Mesothelial cell of epicardium (in vitro differentiated cells): ENCODE results near the gene CDV3. TPM values are rescaled to one million over a fixed set of nuclear protein-coding genes. Genes with fewer than 3 reads are reported as not detected.

ENCODE experiments used
- DNase-seq, 2 experiments: peaks; one replicate each; pipeline ENCODE4 v3.0.0; 2021; ENCODE audit warnings: low spot score in 2 of 2; ENCODE audit not compliant: unreplicated experiment in 2 of 2
- H3K27ac Mint-ChIP-seq: 2 replicates; pipeline ENCODE4 v1.8.0; 2021; ENCODE audit warnings: mixed read lengths
- H3K27me3 Mint-ChIP-seq: 2 replicates; pipeline ENCODE4 v1.8.0; 2021; ENCODE audit warnings: low read depth, mixed read lengths
- H3K36me3 Mint-ChIP-seq: 2 replicates; pipeline ENCODE4 v1.8.0; 2021; ENCODE audit warnings: mixed read lengths
- H3K4me1 Mint-ChIP-seq: 2 replicates; pipeline ENCODE4 v1.8.0; 2021; ENCODE audit warnings: mixed read lengths
- H3K4me3 Mint-ChIP-seq: 2 replicates; pipeline ENCODE4 v1.8.0; 2021; ENCODE audit warnings: mild to moderate bottlenecking, moderate library complexity, mixed read lengths
- H3K9me3 Mint-ChIP-seq: 2 replicates; pipeline ENCODE4 v1.8.0; 2021; ENCODE audit warnings: mixed read lengths
- total RNA-seq: library from RNA; stranded (reverse); gene quantifications from 3 replicates; pipeline ENCODE4 v1.2.1, GENCODE V29; 2021
- TF ChIP-seq, protein P1 (sequence below): fragments of 200-600 bp; sonication (generic); IDR thresholded peaks from one replicate; pipeline ENCODE4 v1.5.0; 2021; ENCODE audit warnings: antibody characterized with exemption; ENCODE audit not compliant: unreplicated experiment

CDV3 gene
- total RNA-seq, 1 donor from 2014 or later: 127 TPM

DNA sequence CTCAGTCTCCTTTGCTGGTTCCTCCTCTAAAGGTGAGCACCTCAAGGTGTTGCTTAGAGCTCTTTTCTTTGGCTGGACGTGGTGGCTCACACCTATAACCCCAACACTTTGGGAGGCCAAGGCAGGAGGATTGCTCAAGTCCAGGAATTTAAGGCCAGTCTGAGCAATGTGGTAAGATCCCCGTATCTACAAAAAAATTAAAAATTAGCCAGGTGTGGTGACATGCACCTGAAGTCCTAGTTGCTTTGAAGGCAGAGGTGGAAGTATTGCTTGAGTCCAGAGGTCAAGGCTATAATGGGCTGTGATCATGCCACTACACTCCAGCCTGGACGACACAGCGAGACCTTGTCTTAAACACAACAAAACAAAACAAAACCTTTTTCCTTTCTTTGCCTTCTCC is 60.0 kb downstream of the CDV3 start:
- DNase-seq: no peak
- TF ChIP-seq, protein P1, sequence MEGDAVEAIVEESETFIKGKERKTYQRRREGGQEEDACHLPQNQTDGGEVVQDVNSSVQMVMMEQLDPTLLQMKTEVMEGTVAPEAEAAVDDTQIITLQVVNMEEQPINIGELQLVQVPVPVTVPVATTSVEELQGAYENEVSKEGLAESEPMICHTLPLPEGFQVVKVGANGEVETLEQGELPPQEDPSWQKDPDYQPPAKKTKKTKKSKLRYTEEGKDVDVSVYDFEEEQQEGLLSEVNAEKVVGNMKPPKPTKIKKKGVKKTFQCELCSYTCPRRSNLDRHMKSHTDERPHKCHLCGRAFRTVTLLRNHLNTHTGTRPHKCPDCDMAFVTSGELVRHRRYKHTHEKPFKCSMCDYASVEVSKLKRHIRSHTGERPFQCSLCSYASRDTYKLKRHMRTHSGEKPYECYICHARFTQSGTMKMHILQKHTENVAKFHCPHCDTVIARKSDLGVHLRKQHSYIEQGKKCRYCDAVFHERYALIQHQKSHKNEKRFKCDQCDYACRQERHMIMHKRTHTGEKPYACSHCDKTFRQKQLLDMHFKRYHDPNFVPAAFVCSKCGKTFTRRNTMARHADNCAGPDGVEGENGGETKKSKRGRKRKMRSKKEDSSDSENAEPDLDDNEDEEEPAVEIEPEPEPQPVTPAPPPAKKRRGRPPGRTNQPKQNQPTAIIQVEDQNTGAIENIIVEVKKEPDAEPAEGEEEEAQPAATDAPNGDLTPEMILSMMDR: no peak
- Mint-ChIP-seq H3K4me3 (no peak overlapping the region), H3K9me3 (no peaks in the 10 kb centered on the region), H3K36me3 (peaks cover 37% of the 10 kb centered on the region), H3K27ac (no peak overlapping the region), H3K27me3 (no peaks in the 10 kb centered on the region), H3K4me1 (no peaks in the 10 kb centered on the region)

Other genes starting within 250 kb of the CDV3 start
- 0.59 TPM in 1 of 3 replicates, not detected in the others for gene BFSP2, start 173.6 kb upstream of the CDV3 start, total RNA-seq
- gene TOPBP1, start 88.3 kb downstream of the CDV3 start, total RNA-seq: 35.5 to 40.3 TPM (median 39.3 TPM) in 3 replicates
- gene TF, start 172.7 kb downstream of the CDV3 start, total RNA-seq: 5.2 to 6.4 TPM (median 5.7 TPM) in 3 replicates
- 41.8 to 45.7 TPM (median 42.5 TPM) in 3 replicates for gene SRPRB, start 232.1 kb downstream of the CDV3 start, total RNA-seq